HAP-1 (cell line): ENCODE measurements around the gene CANX.

Experiments
- DNase-seq, 2 experiments: peaks; one replicate each; pipeline ENCODE4 v3.0.0-alpha.2; 2016 to 2020; ENCODE audit warnings: low spot score in 2 of 2
- H3K27me3 ChIP-seq: fragments of 250-450 bp; sonication (Bioruptor Pico); 2 replicates; pipeline ENCODE4 v1.5.1; 2020; ENCODE audit warnings: low read depth, mild to moderate bottlenecking, moderate library complexity
- H3K36me3 ChIP-seq: fragments of 250-450 bp; sonication (Bioruptor Pico); replicated peaks from 2 replicates; pipeline ENCODE4 v1.5.1; 2020; ENCODE audit warnings: mild to moderate bottlenecking
- H3K4me1 ChIP-seq: fragments of 250-450 bp; sonication (Bioruptor Pico); 2 replicates; pipeline ENCODE4 v1.5.1; 2020; ENCODE audit warnings: mild to moderate bottlenecking
- H3K4me3 ChIP-seq: fragments of 250-450 bp; sonication (Bioruptor Pico); 2 replicates; pipeline ENCODE4 v1.5.1; 2020; ENCODE audit warnings: mild to moderate bottlenecking, moderate library complexity
- H3K9me3 ChIP-seq: fragments of 250-450 bp; sonication (Bioruptor Pico); 2 replicates; pipeline ENCODE4 v1.5.1; 2020; ENCODE audit warnings: mild to moderate bottlenecking, moderate library complexity
- in situ Hi-C: fragments of 300-500 bp; cut with MboI; formaldehyde crosslinking; loops from 3 replicates; pipeline ENCODE4 v1.14.3; 2020; ENCODE audit warnings: low sequenced_read_pairs, inconsistent platforms, mixed read lengths

CANX gene

GRCh38 chr5:179769271-179769670, 70.5 kb downstream of the CANX start:
- in situ Hi-C loops = no loop called here
- Histone ChIP-seq H3K4me3 (no peak overlapping the region), H3K4me1 (no peaks in the 10 kb centered on the region), H3K9me3 (no peaks in the 10 kb centered on the region), H3K27me3 (no peaks in the 10 kb centered on the region), H3K36me3 (peaks cover 90% of the 10 kb centered on the region)
- no peak for DNase-seq

DNA sequence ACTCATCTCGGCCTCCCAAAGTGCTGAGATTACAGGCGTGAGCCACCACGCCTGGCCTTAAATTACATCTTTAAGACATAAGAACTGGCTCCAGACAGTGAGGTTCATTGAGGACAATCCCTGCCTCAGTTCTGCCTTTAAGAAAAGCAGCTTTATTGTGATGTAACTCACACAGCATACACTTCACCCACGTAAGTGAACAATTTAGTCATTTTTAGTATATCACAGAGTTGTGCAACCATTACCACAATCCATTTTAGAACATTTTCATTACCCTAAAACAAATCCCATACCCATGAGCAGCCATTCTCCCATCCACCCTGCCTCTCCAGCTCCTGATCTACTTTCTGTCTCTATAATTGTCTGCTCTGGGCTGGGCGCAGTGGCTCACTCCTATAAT, 71.0 kb downstream of the CANX start:
- in situ Hi-C loops = no loop called here
- H3K9me3 ChIP-seq = no peaks in the 10 kb centered on the region
- H3K4me3 ChIP-seq = no peak overlapping the region
- H3K27me3 ChIP-seq = no peaks in the 10 kb centered on the region
- H3K36me3 ChIP-seq = peaks cover 95% of the 10 kb centered on the region
- DNase-seq = no peak
- H3K4me1 ChIP-seq = no peaks in the 10 kb centered on the region

DNA sequence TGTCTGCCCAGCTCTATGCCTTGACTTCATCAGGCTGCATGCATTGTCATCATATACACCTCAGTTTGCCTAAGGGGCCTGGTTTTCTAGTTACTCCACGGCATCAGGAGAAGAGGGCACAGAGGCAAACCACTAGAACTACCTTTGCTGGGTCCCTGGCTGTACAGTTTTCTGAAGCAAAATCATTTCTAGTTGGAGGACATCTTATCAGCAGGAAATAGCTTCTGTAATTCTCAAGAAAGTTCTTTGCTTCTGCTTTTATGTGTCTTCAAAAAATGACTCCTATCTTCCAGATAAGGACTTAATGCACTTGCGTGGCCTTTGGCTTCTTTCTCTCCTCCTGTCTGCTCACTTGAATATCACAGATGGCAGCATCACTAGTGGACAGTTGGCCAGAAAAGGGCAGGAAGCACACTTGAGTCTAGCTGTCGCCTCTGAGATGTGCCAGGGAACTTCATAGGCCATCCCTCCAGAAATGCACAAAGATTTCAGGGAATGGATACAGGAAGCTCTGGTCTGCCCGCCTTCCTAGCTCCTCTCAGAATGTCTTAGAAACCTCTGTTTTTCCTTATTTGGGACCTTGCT, 72.6 kb downstream of the CANX start:
- peaks cover 97% of the 10 kb centered on the region for H3K36me3 ChIP-seq
- DNase-seq = no peak
- no peaks in the 10 kb centered on the region for H3K4me1 ChIP-seq
- H3K4me3 ChIP-seq = no peak overlapping the region
- no peaks in the 10 kb centered on the region for H3K27me3 ChIP-seq
- in situ Hi-C loops = no loop called here
- H3K9me3 ChIP-seq = no peaks in the 10 kb centered on the region

- H3K9me3 ChIP-seq = no peaks in the 10 kb centered on the region
These were observed 73.6 kb downstream of the CANX start for GRCh38 chr5:179772351-179772750.

DNA sequence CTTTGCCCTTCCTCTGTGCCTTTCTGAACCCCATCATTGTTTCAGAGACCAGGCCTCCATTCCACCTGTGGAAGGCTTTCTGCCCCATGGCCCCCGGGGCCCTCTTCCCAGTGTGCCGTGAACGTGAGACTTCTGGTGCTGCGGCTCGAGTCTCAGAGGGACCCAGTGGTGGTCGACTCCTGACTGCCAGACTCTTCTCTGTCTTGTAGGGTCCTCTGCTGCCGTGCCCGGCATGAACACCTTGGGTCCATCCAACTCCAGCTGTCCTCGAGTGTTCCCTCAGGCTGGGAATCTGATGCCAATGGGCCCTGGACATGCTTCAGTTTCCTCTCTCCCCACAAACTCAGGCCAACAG, 74.9 kb downstream of the CANX start:
- Histone ChIP-seq H3K27me3 (no peaks in the 10 kb centered on the region), H3K4me1 (no peaks in the 10 kb centered on the region), H3K4me3 (no peak overlapping the region), H3K36me3 (peaks cover 88% of the 10 kb centered on the region), H3K9me3 (no peaks in the 10 kb centered on the region)
- in situ Hi-C loops = no loop called here
- no peak for DNase-seq

More at GRCh38 chr5:179772351-179772750, 73.6 kb downstream of the CANX start:
- Histone ChIP-seq H3K36me3 (peaks cover 97% of the 10 kb centered on the region), H3K27me3 (no peaks in the 10 kb centered on the region), H3K4me3 (no peak overlapping the region), H3K4me1 (no peaks in the 10 kb centered on the region)
- in situ Hi-C loops = no loop called here
- no peak for DNase-seq

- in situ Hi-C loops = no loop called here
- Histone ChIP-seq H3K36me3 (peaks cover 82% of the 10 kb centered on the region), H3K9me3 (no peaks in the 10 kb centered on the region), H3K27me3 (no peaks in the 10 kb centered on the region), H3K4me1 (no peaks in the 10 kb centered on the region), H3K4me3 (no peak overlapping the region)
- no peak for DNase-seq
These were observed 75.7 kb downstream of the CANX start for GRCh38 chr5:179774442-179774841.

DNA sequence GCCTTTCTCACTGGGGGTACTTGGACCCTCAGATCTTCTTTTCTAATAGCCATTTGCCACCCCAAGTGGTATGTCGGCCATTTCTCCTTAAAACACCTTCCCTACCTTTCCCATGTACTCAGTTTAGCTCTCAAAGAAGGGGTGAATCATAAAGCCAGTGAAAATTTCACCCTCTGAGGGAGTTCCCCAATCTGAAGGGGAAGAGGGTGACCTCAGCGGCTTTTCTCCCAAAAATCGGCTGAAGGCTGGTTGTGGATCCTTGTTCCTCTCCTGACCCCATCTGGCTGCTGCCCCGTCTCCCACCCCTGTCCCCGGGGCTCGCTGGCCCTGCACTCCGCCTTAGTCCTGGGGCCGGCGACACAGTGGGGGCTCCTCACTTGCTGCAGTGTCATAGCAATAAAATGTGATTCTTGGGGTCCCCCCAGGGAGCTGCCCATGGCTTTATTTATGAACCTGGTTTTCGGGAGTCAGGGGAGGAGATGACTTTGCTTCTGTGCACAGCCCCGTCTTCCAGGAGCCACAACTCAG, 77.7 kb downstream of the CANX start:
- Histone ChIP-seq H3K9me3 (no peaks in the 10 kb centered on the region), H3K36me3 (peaks cover 61% of the 10 kb centered on the region), H3K27me3 (no peaks in the 10 kb centered on the region), H3K4me1 (no peaks in the 10 kb centered on the region), H3K4me3 (no peak overlapping the region)
- DNase-seq = no peak
- in situ Hi-C loops = no loop called here

GRCh38 chr5:179777456-179777855, 78.7 kb downstream of the CANX start:
- no peaks in the 10 kb centered on the region for H3K27me3 ChIP-seq
- DNase-seq = no peak
- in situ Hi-C loops = no loop called here
- no peak overlapping the region for H3K4me3 ChIP-seq
- peaks cover 51% of the 10 kb centered on the region for H3K36me3 ChIP-seq
- H3K9me3 ChIP-seq = no peaks in the 10 kb centered on the region
- H3K4me1 ChIP-seq = no peaks in the 10 kb centered on the region

- Histone ChIP-seq H3K36me3 (peaks cover 47% of the 10 kb centered on the region), H3K4me1 (no peaks in the 10 kb centered on the region), H3K9me3 (no peaks in the 10 kb centered on the region), H3K27me3 (no peaks in the 10 kb centered on the region), H3K4me3 (no peak overlapping the region)
- in situ Hi-C loops = no loop called here
- no peak for DNase-seq
These were observed 79.1 kb downstream of the CANX start for GRCh38 chr5:179777909-179778308.

DNA sequence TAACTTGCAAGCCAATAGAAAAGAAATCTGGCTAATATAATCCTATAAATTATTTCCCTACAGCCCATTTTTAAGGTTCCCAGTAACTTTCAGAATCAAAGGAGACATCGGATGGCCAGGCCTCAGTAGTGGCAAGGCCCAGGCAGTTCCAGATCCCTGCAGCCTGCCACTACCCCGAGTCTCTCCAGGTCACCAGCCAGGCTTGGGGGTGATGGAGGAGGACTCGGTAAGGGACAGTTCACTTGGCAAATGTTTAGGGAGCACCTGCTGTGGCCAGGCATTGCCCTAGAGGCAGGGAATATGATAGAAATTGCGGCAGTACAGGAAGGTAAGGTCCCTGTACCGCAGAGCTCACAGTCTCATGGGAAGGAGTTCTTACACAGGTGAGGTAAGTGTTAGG, 79.8 kb downstream of the CANX start:
- peaks cover 40% of the 10 kb centered on the region for H3K36me3 ChIP-seq
- no peaks in the 10 kb centered on the region for H3K27me3 ChIP-seq
- no peaks in the 10 kb centered on the region for H3K4me1 ChIP-seq
- in situ Hi-C loops = no loop called here
- no peak overlapping the region for H3K4me3 ChIP-seq
- H3K9me3 ChIP-seq = no peaks in the 10 kb centered on the region
- DNase-seq = no peak

- no peak overlapping the region for H3K4me3 ChIP-seq
- no peaks in the 10 kb centered on the region for H3K9me3 ChIP-seq
- H3K27me3 ChIP-seq = no peaks in the 10 kb centered on the region
- no peaks in the 10 kb centered on the region for H3K4me1 ChIP-seq
- DNase-seq = no peak
- peaks cover 28% of the 10 kb centered on the region for H3K36me3 ChIP-seq
- in situ Hi-C loops = no loop called here
These were observed 81.1 kb downstream of the CANX start for GRCh38 chr5:179779826-179780225.

DNA sequence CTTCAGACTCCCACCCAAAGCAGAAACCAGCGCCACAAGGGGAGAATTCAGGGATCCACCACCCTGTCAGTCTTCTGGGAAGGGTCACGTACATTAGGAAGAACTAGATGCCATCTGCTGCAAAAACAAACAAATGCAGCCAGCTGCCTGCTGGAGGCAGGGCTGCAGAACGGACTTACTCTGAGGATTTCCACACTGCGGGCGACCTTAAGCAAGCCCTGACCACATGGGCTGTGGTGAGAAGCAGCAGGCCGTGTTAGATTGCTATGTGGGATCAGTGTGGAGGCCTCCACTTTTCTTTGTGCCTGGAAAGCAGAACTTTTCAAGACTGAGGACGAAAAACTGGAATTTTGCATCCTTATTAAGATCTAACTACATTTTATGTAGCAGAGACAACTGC, 81.6 kb downstream of the CANX start:
- no peak overlapping the region for H3K4me3 ChIP-seq
- H3K9me3 ChIP-seq = no peaks in the 10 kb centered on the region
- no peaks in the 10 kb centered on the region for H3K27me3 ChIP-seq
- no peaks in the 10 kb centered on the region for H3K4me1 ChIP-seq
- H3K36me3 ChIP-seq = peaks cover 22% of the 10 kb centered on the region
- no peak for DNase-seq
- in situ Hi-C loops = no loop called here
